K562 (cell line): Measurements from ENCODE around the gene ZNF350. TPM values are rescaled to one million over a fixed set of nuclear protein-coding genes. Genes with fewer than 3 reads are reported as not detected.
A peak's percentile ranks its signal among the peaks of the same experiment; 100 is the strongest.

Experiments
- CREB5 ChIP-seq: fragments of 250-450 bp; sonication (Bioruptor Pico); IDR thresholded peaks from 2 replicates; pipeline ENCODE4 v1.5.0; 2020; ENCODE audit warnings: mild to moderate bottlenecking
- ELK3 ChIP-seq: fragments of 450-650 bp; formaldehyde crosslinking; IDR thresholded peaks from 2 replicates; pipeline ENCODE4 v1.4.0; 2020; ENCODE audit warnings: mild to moderate bottlenecking
- EP400 ChIP-seq: fragments of 450-650 bp; IDR thresholded peaks from 2 replicates; pipeline ENCODE4 v1.6.1; 2017; ENCODE audit warnings: antibody characterized with exemption, mild to moderate bottlenecking, moderate library complexity
- HNRNPH1 ChIP-seq: fragments of 200-400 bp; formaldehyde crosslinking; optimal IDR thresholded peaks from 2 replicates; pipeline ENCODE3; 2017; ENCODE audit warnings: low read depth, mild to moderate bottlenecking, low read length, moderate library complexity
- MGA ChIP-seq: fragments of 450-650 bp; IDR thresholded peaks from 2 replicates; pipeline ENCODE4 v1.6.1; 2016; ENCODE audit warnings: mild to moderate bottlenecking, moderate library complexity
- RBM25 ChIP-seq: fragments of 200-400 bp; formaldehyde crosslinking; IDR thresholded peaks from 2 replicates; pipeline ENCODE4 v1.6.1; 2018; ENCODE audit warnings: low read length, low read depth, moderate library complexity; ENCODE audit not compliant: severe bottlenecking
- SMAD1 ChIP-seq: fragments of 150-350 bp; IDR thresholded peaks from 2 replicates; pipeline ENCODE4 v1.6.1; 2014; ENCODE audit warnings: low read length, low read depth; ENCODE audit not compliant: partially characterized antibody
- SRSF1 ChIP-seq: fragments of 200-400 bp; formaldehyde crosslinking; IDR thresholded peaks from 2 replicates; pipeline ENCODE4 v1.6.1; 2017; ENCODE audit warnings: mild to moderate bottlenecking, low read depth, low read length, moderate library complexity
- SUPT5H ChIP-seq: fragments of 450-650 bp; IDR thresholded peaks from 2 replicates; pipeline ENCODE4 v1.6.1; 2016
- TAF1 ChIP-seq: IDR thresholded peaks from 2 replicates; pipeline ENCODE4 v1.6.1; 2011; ENCODE audit warnings: mild to moderate bottlenecking, low read length, moderate library complexity; ENCODE audit not compliant: insufficient read depth, control insufficient read depth, severe bottlenecking; ENCODE audit errors: extremely low read depth
- WHSC1 ChIP-seq: IDR thresholded peaks from one replicate; pipeline ENCODE4 v1.6.1; 2012; ENCODE audit warnings: low read length, control low read depth, inconsistent platforms
- ZNF146 ChIP-seq: IDR thresholded peaks from one replicate; pipeline ENCODE4 v1.6.1; 2018; ENCODE audit warnings: missing compliant biosample characterization; ENCODE audit not compliant: unreplicated experiment
- ZNF766 ChIP-seq: fragments of 200-800 bp; sonication (Bioruptor generic); conservative IDR thresholded peaks from 2 replicates; pipeline ENCODE4 v1.6.1; 2016; ENCODE audit warnings: missing genetic modification characterization, missing compliant biosample characterization
- polyA plus RNA-seq, 8 experiments: library from polyadenylated mRNA; depleted of rRNA in 4 of 8; stranded (reverse) in 5 of 8; unstranded in 3 of 8; fragments of >200 nt; fragmentation: Nextera tagmentation in 2 of 8; fragmentation: Illumina TruSeq in 1 of 8; extraction: Ambion mirVana in 2 of 8; extraction: Trizol in 1 of 8; gene quantifications; 2 replicates each; pipeline versions ENCODE4 v1.2.1 to v1.2.3, GENCODE V29; 2011 to 2014; ENCODE audit warnings: inconsistent platforms in 1 of 8, missing spikeins in 1 of 8
- total RNA-seq, 7 experiments: library from RNA; depleted of rRNA in 6 of 7; stranded (reverse); fragments of >200 nt in 6 of 7; fragmentation: Illumina TruSeq in 2 of 7; extraction: Trizol in 2 of 7; gene quantifications; 2 replicates each; pipeline versions ENCODE4 v1.2.1 to v1.2.3, GENCODE V29; 2011 to 2021; ENCODE audit warnings: low replicate concordance in 1 of 7

The ZNF350 gene
- total and polyA plus RNA-seq, 9 of the 15 experiments (the other 6 are each of a cell fraction or from before 2014, with no cell fraction given): 1.7 to 4.8 (median 2.9) TPM

DNA sequence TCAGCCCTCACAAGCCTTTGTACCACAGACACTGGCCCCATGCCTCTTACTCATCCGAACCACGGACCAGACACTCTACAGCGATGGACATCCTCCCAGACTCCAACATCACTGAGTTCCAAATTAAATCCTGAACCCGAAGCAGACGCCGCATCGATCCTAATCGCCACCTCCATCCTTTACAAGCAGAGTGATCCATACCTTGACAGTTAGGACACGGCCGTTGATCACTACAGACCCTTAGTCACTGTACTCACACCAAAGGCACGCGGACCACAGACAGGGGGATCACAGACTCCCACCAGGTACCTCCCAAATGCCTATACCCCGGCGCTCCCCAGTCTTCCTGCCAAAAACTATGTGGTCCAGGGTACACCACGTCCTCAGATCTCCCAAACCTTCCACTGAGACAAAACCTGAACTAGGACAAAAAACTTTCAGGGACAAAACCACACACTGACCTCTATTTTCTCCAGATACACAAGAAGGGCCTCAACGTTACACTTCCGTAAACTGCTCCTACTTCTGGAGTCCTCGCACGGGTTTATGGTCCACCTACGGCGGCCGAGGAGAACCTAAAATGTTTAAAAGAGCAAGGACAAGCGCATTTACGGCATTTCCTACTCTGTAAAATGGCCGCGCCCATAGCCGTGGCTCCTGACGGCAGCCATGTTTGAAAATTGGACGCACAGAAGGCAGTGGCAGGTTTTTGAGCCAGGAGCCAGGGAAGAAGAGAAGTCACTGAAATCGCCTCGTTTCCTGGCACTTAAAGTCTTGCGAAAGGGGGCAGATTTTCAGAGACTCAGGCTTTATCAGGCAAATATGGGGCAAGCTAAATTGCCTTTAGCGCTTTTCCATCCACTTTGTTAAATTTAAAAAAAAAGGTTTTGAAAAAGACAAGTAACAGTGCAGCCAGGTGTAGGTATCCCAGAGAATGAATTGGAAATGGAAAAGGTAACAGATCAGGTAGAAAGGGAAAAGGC lies at the start of gene ZNF350 (continued):
- TF ChIP-seq MGA (peak; percentile 54; the same call in 1 of the 2 replicates), SRSF1 (no peak), ZNF766 (peak; percentile 92), EP400 (peak; percentile 38; the same call in 1 of the 2 replicates), RBM25 (no peak), ZNF146 (no peak), SUPT5H (peak; percentile 42; the same call in 1 of the 2 replicates), TAF1 (no peak), CREB5 (CRISPR knock-in tag) (no peak), WHSC1 (no peak), HNRNPH1 (no peak), ELK3 (no peak), SMAD1 (no peak)
